ENCODE data around the gene UBE2I. TPM values are rescaled to one million over a fixed set of nuclear protein-coding genes. Genes with fewer than 3 reads are reported as not detected.

Gene UBE2I
- total RNA-seq, 1 experiment from 2014 or later = 229 TPM

GRCh38 chr16:1343428-1344242 lies 34.2 kb downstream of the UBE2I start:
- H3K9me3 Mint-ChIP-seq = no peaks in the 10 kb centered on the region
- POLR2A ChIA-PET = interaction anchor here (1.0 to 1.4 kb wide), 3 partner anchors 35 to 77 kb away, joined by 3 to 4 read pairs (median 3); partner anchors contain the start of genes UBE2I and UQCC4

DNA sequence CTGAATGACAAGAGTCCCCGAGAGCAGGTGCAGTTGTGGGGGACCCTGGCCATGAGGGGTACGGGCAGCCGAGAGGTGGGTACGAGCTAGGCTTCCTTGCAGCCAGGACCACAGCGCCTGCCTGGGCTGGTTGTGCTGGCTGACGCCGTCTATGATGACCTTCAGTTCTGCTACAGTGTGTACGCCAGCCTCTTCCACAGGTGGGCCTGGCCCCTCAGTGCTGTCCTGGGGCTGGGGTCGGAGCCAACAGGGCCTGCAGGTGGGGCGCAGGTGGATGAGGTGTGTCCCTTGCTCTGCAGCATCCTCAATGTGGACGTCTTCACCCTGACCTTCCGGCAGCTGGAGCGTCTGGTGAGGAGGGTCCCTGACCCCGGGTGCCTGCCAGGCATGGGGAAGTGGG lies 35.1 kb downstream of the UBE2I start:
- no peak for ATAC-seq
- peaks cover 4% of the 10 kb centered on the region for H3K4me1 Mint-ChIP-seq
- ChIA-PET POLR2A (no interaction called here), CTCF (interaction anchor here (0.6 to 1.2 kb wide), 3 partner anchors 12 to 43 kb away, joined by 3 read pairs; no protein-coding TSS in a partner anchor)
- no peak overlapping the region for H3K4me3 Mint-ChIP-seq
- no peaks in the 10 kb centered on the region for H3K9me3 Mint-ChIP-seq
- no peak overlapping the region for H3K27ac Mint-ChIP-seq
- no peaks in the 10 kb centered on the region; the same call in 1 of the 2 replicates for H3K27me3 Mint-ChIP-seq (ENCODE audit: low read depth)
- H3K36me3 Mint-ChIP-seq = no peaks in the 10 kb centered on the region; the same call in 1 of the 2 replicates
- no peak for DNase-seq (ENCODE audit: low spot score)
- TF ChIP-seq, protein P1, sequence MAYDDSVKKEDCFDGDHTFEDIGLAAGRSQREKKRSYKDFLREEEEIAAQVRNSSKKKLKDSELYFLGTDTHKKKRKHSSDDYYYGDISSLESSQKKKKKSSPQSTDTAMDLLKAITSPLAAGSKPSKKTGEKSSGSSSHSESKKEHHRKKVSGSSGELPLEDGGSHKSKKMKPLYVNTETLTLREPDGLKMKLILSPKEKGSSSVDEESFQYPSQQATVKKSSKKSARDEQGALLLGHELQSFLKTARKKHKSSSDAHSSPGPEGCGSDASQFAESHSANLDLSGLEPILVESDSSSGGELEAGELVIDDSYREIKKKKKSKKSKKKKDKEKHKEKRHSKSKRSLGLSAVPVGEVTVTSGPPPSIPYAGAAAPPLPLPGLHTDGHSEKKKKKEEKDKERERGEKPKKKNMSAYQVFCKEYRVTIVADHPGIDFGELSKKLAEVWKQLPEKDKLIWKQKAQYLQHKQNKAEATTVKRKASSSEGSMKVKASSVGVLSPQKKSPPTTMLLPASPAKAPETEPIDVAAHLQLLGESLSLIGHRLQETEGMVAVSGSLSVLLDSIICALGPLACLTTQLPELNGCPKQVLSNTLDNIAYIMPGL (CRISPR knock-in tag; IDR thresholded peaks at IDR 0.05) = no peak
- TF ChIP-seq ZNF423 (CRISPR knock-in tag; IDR thresholded peaks at IDR 0.05) = no peak
- no peak for TF ChIP-seq RELA (CRISPR knock-in tag; IDR thresholded peaks at IDR 0.05; ENCODE audit: borderline replicate concordance)
- TF ChIP-seq GRHL2 (CRISPR knock-in tag; IDR thresholded peaks at IDR 0.05; ENCODE audit: insufficient replicate concordance, severe bottlenecking) = no peak
- no peak for TF ChIP-seq ZNF425 (CRISPR knock-in tag; conservative IDR thresholded peaks at IDR 0.05)
- no peak for TF ChIP-seq CREM (CRISPR knock-in tag; IDR thresholded peaks at IDR 0.05)
- TF ChIP-seq E2F1 (CRISPR knock-in tag; IDR thresholded peaks at IDR 0.05) = no peak
- no peak for TF ChIP-seq ZNF121 (CRISPR knock-in tag; IDR thresholded peaks at IDR 0.05)
- no peak for TF ChIP-seq IRF2 (CRISPR knock-in tag; IDR thresholded peaks at IDR 0.05; ENCODE audit: borderline replicate concordance, low read depth)
- no peak for TF ChIP-seq E2F5 (CRISPR knock-in tag; IDR thresholded peaks at IDR 0.05)
- TF ChIP-seq CTCF (IDR thresholded peaks at IDR 0.05) = no peak
- TF ChIP-seq TCF7 (CRISPR knock-in tag; IDR thresholded peaks at IDR 0.05; ENCODE audit: low read depth) = no peak
- TF ChIP-seq, protein P2, sequence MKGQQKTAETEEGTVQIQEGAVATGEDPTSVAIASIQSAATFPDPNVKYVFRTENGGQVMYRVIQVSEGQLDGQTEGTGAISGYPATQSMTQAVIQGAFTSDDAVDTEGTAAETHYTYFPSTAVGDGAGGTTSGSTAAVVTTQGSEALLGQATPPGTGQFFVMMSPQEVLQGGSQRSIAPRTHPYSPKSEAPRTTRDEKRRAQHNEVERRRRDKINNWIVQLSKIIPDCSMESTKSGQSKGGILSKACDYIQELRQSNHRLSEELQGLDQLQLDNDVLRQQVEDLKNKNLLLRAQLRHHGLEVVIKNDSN (CRISPR knock-in tag; IDR thresholded peaks at IDR 0.05) = no peak

More at GRCh38 chr16:1343428-1344242, 34.2 kb downstream of the UBE2I start:
- no peak for DNase-seq (ENCODE audit: low spot score)
- no peak for ATAC-seq
- H3K27me3 Mint-ChIP-seq (ENCODE audit: low read depth) = no peaks in the 10 kb centered on the region; the same call in 1 of the 2 replicates
- TF ChIP-seq ATF6 (CRISPR knock-in tag; IDR thresholded peaks at IDR 0.05) (no peak), USF2 (CRISPR knock-in tag; IDR thresholded peaks at IDR 0.05) (no peak), CBFB (CRISPR knock-in tag; IDR thresholded peaks at IDR 0.05; ENCODE audit: low read depth) (no peak), ZNF121 (CRISPR knock-in tag; IDR thresholded peaks at IDR 0.05) (no peak), RORB (CRISPR knock-in tag; IDR thresholded peaks at IDR 0.05) (no peak), FOXK1 (CRISPR knock-in tag; IDR thresholded peaks at IDR 0.05) (no peak)
- no peaks in the 10 kb centered on the region; the same call in 1 of the 2 replicates for H3K36me3 Mint-ChIP-seq
- H3K4me1 Mint-ChIP-seq = peaks cover 4% of the 10 kb centered on the region
- peak overlapping the region; percentile 71 for H3K4me3 Mint-ChIP-seq
- CTCF ChIA-PET = interaction anchor here (0.6 to 2.1 kb wide), 9 partner anchors 10 to 380 kb away, joined by 3 to 16 read pairs (median 4); partner anchors contain the start of genes BAIAP3 and UQCC4
- H3K27ac Mint-ChIP-seq = peak overlapping the region; percentile 36; the same call in 1 of the 2 replicates

All from WTC11 (cell line).